Occipital lobe (tissue), 2 donors: ENCODE results near the gene KCNJ6. TPM values are rescaled to one million over a fixed set of nuclear protein-coding genes. Genes with fewer than 3 reads are reported as not detected.

Source experiments
- DNase-seq: peaks from one replicate; lab custom pipeline; 2025; lab: John Stamatoyannopoulos, UW
- total RNA-seq: library from RNA; depleted of rRNA; stranded (reverse); fragments of >200 nt; gene quantifications from one replicate; pipeline ENCODE4 v1.2.3, GENCODE V29; 2014

The KCNJ6 gene
- total RNA-seq, 1 donor from 2014 or later: 5.3 TPM

- DNase-seq: no peak
These were observed 341.5 kb downstream of the KCNJ6 start for GRCh38 chr21:37574751-37575150.

GRCh38 chr21:37574316-37574715 lies 341.9 kb downstream of the KCNJ6 start:
- no peak for DNase-seq

- DNase-seq: no peak
These were observed 344.8 kb downstream of the KCNJ6 start for GRCh38 chr21:37571442-37571841.

GRCh38 chr21:37568916-37569315 lies 347.3 kb downstream of the KCNJ6 start:
- DNase-seq: no peak

- no peak for DNase-seq
These were observed 347.8 kb downstream of the KCNJ6 start for GRCh38 chr21:37568415-37568814.

- peak; percentile 16 for DNase-seq
These were observed 349.3 kb downstream of the KCNJ6 start for GRCh38 chr21:37566790-37567615.

- no peak for DNase-seq
These were observed 350.6 kb downstream of the KCNJ6 start for GRCh38 chr21:37565530-37566223.

GRCh38 chr21:37564924-37565529 lies 351.2 kb downstream of the KCNJ6 start:
- no peak for DNase-seq

GRCh38 chr21:37564341-37564923 lies 351.8 kb downstream of the KCNJ6 start:
- peak; percentile 87 for DNase-seq

- DNase-seq: peak; percentile 91
These were observed 352.5 kb downstream of the KCNJ6 start for GRCh38 chr21:37563641-37564340.

GRCh38 chr21:37562920-37563640 lies 353.2 kb downstream of the KCNJ6 start:
- no peak for DNase-seq

- DNase-seq: no peak
These were observed 354.0 kb downstream of the KCNJ6 start for GRCh38 chr21:37561941-37562919.

GRCh38 chr21:37561506-37561905 lies 354.8 kb downstream of the KCNJ6 start:
- no peak for DNase-seq

GRCh38 chr21:37560385-37560784 lies 355.9 kb downstream of the KCNJ6 start:
- no peak for DNase-seq

- DNase-seq: no peak
These were observed 357.5 kb downstream of the KCNJ6 start for GRCh38 chr21:37558676-37559211.
